ENCODE measurements around the gene PAN2.

PAN2 gene

DNA sequence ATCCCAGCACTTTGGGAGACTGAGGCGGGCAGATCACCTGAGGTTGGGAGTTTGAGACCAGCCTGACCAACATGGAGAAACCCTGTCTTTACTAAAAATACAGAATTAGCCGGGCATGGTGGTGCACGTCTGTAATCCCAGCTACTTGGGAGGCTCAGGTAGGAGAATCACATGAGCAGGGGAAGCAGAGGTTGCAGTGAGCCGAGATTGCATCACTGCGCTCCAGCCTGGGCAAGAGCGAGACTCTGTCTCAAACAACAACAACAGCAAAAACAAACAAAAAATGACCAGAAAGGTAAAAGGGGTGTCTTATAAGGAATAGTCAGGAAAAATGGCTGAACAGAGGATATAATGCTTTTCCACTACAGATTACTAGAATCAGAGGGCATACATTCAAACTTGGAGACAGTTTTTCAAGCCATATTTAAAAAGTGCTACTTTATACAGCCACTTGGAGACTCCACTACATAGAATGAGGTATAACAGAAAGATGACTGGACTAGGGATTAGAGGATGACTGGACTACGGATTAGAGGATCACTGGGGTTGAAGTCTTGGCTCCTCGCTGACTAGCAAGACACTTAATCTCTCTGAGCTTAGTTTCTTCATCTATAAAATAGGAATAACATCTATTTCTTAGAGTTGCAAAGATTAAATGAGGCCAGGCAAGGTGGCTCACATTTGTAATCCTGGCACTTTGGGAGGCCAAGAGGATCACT is 28.8 kb downstream of the PAN2 start:
- Histone ChIP-seq H3K27ac (peak overlapping the region; percentile 28), H3K4me3 (ENCODE audit: low read depth, low read length) (no peak overlapping the region), H3K9me3 (ENCODE audit: severe bottlenecking) (no peaks in the 10 kb centered on the region), H3K27me3 (ENCODE audit: insufficient read depth, low read depth, severe bottlenecking) (no peaks in the 10 kb centered on the region), H3K36me3 (peaks cover 44% of the 10 kb centered on the region)
- TF ChIP-seq, protein P1, sequence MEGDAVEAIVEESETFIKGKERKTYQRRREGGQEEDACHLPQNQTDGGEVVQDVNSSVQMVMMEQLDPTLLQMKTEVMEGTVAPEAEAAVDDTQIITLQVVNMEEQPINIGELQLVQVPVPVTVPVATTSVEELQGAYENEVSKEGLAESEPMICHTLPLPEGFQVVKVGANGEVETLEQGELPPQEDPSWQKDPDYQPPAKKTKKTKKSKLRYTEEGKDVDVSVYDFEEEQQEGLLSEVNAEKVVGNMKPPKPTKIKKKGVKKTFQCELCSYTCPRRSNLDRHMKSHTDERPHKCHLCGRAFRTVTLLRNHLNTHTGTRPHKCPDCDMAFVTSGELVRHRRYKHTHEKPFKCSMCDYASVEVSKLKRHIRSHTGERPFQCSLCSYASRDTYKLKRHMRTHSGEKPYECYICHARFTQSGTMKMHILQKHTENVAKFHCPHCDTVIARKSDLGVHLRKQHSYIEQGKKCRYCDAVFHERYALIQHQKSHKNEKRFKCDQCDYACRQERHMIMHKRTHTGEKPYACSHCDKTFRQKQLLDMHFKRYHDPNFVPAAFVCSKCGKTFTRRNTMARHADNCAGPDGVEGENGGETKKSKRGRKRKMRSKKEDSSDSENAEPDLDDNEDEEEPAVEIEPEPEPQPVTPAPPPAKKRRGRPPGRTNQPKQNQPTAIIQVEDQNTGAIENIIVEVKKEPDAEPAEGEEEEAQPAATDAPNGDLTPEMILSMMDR (IDR thresholded peaks at IDR 0.05; ENCODE audit: low read depth, low read length): no peak
- peak; percentile 26 for DNase-seq

DNA sequence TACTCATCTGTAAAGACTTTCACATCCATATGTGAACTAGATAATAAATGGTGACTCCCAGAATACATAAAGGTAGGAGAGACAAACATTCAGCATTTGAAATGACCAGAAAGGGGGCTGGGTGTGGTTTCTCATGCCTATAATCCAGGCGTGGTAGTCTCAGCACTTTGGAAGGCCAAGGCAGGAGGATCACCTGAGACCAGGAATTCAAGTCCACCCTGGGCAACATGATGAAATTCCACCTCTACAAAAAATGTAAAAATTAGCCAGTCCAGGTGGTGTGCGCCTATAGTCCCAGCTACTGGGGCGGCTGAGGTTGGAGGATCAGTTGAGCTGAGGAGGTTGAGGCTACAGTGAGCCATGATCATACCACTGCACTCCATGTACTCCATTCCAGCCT is 29.5 kb downstream of the PAN2 start:
- Histone ChIP-seq H3K27me3 (ENCODE audit: insufficient read depth, low read depth, severe bottlenecking) (no peaks in the 10 kb centered on the region), H3K4me3 (ENCODE audit: low read depth, low read length) (no peak overlapping the region), H3K27ac (no peak overlapping the region; the same call in 1 of the 2 replicates), H3K36me3 (peaks cover 43% of the 10 kb centered on the region), H3K9me3 (ENCODE audit: severe bottlenecking) (no peaks in the 10 kb centered on the region)
- no peak for DNase-seq
- TF ChIP-seq, protein P1 (IDR thresholded peaks at IDR 0.05; ENCODE audit: low read depth, low read length): no peak

DNA sequence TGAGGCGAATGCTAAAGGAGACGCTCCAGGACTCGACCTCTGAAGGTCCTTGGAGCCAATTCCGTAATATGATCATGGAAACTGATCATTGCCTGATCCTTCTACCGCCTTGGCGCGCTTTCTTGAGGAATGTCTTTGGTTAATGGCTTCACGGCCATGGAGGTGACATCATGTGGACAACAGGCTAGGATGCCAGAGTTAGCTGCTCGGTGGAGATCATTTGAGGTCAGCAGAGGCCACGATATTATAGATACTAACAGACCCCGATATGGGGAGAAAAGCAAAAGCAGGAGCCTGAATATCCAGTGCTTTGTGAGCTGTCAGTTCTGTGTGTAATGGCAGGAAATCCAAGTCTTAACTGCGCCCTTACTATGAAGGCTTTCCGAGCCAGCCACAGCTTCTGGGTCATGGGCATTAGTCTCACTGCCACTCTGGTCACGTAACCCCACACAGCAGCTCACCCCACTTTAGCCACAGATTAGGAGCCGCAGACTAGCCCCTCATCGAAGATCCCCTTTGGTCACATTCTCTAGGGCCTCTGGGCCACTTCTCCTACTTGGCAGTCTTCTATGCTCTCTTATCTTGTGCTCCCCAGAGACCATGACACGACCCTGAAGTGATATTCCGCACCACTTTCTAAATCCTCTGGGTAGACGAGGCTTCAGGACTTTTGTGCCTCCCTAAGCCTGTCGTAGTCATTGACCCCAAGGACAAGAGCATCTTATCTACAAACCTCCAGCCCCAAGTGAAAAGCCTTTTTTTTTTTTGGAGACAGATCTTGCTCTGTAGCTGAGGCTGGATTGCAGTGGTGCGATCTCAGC is 32.9 kb downstream of the PAN2 start:
- H3K27ac ChIP-seq: peak overlapping the region; percentile 77
- no peak for DNase-seq
- peaks cover 45% of the 10 kb centered on the region for H3K36me3 ChIP-seq

DNA sequence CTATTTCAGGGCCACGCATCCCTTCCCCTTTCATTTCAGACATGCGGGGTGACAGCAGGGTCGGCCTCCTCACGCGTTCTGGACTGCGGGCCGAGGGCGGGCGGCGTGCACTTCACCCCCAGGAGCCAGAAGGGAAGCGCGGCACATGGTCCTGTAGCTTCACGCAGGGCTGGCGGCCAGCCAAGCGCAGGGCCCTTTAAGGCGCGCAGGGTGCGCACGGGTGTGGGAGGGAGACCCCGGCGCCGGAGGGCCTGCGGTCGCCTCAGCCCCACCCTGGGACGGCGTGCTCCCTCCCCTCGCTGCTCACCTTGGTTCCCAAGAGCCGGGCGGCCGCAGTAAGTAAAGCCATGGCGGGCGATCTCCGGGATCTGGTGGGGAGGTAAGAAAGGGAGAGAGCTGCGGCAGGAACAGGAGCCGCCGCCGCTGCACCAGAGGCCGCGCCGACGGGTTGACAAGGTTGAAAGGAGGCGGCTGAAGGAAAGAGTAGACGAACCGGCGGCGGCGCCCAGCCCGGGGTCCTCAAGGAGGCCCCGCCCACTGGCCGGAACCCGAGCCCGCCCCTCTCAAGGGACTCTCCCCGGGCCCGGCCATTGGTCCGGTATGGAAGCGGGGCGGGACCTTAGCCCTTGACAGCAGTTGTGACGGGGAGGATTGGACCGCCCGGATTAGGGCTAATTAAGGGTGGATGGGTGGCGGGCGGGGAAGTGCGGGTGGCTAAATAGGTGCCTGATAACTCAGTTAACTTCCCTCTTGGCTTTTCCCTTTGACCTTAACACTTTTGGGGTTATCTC is 33.8 kb downstream of the PAN2 start, which contains the start of gene CS:
Gene CS (minus strand): TSS at position 478 of the 791 bp plus-strand sequence. CDS start 129 bp downstream, at position 349.
- Histone ChIP-seq H3K9me3 (ENCODE audit: severe bottlenecking) (no peaks in the 10 kb centered on the region), H3K36me3 (peaks cover 47% of the 10 kb centered on the region)

More for the DNA sequence above, 32.9 kb downstream of the PAN2 start:
- TF ChIP-seq, protein P1 (IDR thresholded peaks at IDR 0.05; ENCODE audit: low read depth, low read length): no peak
- Histone ChIP-seq H3K9me3 (ENCODE audit: severe bottlenecking) (no peaks in the 10 kb centered on the region), H3K4me3 (ENCODE audit: low read depth, low read length) (peak overlapping the region; percentile 71), H3K27me3 (ENCODE audit: insufficient read depth, low read depth, severe bottlenecking) (no peaks in the 10 kb centered on the region)

DNA sequence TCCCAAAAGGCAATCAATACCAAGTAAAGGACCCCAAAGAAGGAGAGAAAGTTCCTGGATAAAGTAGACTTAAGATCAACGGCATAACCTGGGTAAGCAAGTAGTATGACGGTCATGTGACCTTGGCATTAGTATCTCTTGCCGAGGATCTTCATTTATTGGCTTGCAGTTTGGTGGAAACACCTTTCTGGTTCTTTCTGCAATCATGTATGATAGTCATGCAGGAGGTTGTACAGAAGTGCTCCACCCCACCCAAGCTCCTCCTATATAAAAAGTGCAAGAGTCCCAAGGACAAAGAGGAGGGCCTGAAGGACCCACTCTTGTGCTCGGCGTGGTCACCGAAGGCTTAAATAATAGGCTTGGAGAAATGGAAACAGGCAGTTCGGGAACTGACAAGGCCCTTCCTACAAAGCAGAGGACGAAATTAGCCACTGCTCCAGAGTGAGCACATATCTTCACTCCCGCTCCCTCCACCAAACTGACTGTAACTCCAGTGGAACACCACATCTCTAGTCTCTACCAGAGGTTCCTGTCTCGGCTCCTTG is 34.4 kb downstream of the PAN2 start:
- Histone ChIP-seq H3K27ac (peak overlapping the region; percentile 86), H3K36me3 (peaks cover 47% of the 10 kb centered on the region), H3K9me3 (ENCODE audit: severe bottlenecking) (no peaks in the 10 kb centered on the region), H3K4me3 (ENCODE audit: low read depth, low read length) (peak overlapping the region; percentile 71), H3K27me3 (ENCODE audit: insufficient read depth, low read depth, severe bottlenecking) (no peaks in the 10 kb centered on the region)
- no peak for DNase-seq
- TF ChIP-seq, protein P1 (IDR thresholded peaks at IDR 0.05; ENCODE audit: low read depth, low read length): no peak

More for the DNA sequence above, 33.8 kb downstream of the PAN2 start, which contains the start of gene CS:
- TF ChIP-seq, protein P1 (IDR thresholded peaks at IDR 0.05; ENCODE audit: low read depth, low read length): no peak
- DNase-seq: peak; percentile 99
- Histone ChIP-seq H3K27me3 (ENCODE audit: insufficient read depth, low read depth, severe bottlenecking) (no peaks in the 10 kb centered on the region), H3K4me3 (ENCODE audit: low read depth, low read length) (peak within 1 kb of the TSS; percentile 71), H3K27ac (peak within 1 kb of the TSS; percentile 86)
